NCI-H82 treated with DMSO at 0.1 percent for 48 hours (cell line): Measurements from ENCODE around the gene DIP2C.
"Not testable (repeated sequence)": the region's sequence is repeated elsewhere in the genome, so short reads cannot be mapped to it uniquely, and the experiment has no call there.

Experiments
- DNase-seq: peaks from one replicate; lab custom pipeline; 2025; ENCODE audit not compliant: unreplicated experiment; lab: John Stamatoyannopoulos, UW

Gene DIP2C

DNA sequence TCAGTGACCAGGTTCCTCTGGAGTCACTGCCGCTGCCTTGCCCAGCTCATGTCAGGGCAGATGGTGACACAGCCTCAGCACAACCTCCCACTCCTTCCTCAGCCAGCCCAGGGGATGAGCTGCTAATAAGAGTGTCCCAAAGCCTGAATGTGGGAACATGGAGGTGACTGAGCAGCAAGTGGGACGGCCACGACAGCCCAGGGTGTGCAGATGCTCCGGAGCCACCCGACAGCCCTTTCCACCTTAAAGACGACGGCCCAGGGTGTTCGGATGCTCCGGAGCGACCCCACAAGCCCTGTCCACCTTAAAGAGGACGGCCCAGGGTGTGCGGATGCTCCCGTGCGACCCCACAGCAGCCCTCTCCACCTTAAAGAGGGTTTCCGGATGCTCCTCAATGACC lies 89.2 kb downstream of the DIP2C start:
- DNase-seq: no peak

DNA sequence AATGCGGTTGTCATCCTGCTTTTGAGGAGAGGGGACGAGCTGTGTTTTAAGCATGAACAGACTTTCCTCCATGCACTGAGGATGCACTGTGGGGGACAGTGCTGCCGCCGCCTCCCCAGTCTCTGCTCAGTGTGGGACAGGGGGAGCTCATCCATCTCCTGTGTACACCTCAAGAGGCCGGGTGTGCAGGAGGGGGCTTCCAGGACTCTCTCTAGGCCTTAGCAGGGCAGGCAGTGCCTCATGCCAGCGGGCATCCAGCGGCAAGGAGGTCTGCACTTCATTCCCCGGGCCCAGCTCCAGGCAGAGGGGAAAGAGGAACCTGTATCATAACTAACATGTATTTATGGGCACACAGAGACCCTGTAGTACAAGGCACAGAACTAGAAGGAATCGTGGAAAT lies 89.7 kb downstream of the DIP2C start:
- DNase-seq: no peak

DNA sequence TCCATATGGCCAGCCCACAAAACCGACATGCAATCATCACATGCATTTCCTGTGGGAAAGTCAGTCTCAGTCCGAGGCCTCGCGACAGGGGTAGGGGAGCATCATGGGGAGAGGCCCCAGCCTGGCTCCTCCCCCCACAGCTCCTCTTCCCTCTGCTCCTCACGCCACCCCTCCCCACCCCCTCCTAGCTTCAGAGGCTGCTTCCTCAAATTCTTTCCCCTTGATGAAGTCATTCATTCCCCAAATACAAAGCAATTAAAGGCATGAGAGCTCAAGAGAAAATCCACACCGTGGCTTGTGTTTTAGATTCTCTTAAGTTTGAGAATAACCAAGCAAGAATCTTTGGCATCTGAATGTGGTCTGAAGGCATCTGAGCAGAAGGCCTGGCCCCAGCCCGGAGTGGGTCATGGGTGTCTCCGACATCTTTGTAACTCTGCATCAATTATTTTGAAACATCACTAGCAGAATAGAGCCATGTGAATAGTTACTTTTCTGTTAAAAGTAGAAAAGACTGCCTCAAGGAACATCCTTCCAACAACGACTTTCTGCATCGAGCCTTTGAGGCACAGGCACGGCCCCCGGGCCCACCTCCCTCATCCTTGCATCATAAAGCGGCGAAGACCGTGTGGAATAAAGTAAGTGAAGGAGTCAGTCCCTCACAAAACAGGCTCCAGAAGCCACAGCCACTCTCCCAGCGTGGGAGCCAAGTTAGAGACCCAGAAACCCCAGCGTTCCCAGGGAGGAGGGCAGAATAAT lies 90.9 kb downstream of the DIP2C start:
- no peak for DNase-seq

- no peak for DNase-seq
Observed at GRCh38 chr10:597976-598375, 91.5 kb downstream of the DIP2C start.

DNA sequence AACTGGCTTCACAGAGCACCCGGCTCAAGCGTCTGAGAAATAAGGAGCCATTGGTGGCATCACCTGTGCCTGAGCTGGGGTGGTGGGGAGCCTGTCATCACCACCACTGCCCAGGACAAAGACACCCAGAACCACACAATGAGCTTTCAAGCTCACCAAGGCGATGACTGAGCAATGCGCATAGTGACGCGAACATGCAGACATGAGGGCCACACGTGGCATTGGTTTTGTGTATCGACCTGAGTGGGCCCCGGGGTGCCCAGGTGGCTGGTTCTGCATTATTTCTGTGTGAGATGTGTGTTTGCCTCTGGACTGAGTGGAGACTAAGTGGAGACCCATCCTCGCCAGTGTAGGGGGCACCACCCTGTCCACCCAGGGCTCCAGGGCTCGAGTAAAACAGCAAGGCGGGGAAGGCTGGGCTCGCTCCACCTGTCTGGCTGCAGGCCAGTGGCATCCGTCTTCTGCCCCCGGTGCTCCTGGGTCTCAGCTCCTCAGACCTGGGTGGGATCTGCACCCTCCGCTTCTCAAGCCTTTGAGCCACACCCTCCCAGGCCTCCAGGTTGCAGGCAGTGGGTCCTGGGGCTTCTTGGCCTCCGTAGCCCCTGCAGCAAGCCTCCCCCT lies 92.6 kb downstream of the DIP2C start:
- DNase-seq: no peak

GRCh38 chr10:596131-596530 lies 93.3 kb downstream of the DIP2C start:
- DNase-seq: not testable (repeated sequence)

DNA sequence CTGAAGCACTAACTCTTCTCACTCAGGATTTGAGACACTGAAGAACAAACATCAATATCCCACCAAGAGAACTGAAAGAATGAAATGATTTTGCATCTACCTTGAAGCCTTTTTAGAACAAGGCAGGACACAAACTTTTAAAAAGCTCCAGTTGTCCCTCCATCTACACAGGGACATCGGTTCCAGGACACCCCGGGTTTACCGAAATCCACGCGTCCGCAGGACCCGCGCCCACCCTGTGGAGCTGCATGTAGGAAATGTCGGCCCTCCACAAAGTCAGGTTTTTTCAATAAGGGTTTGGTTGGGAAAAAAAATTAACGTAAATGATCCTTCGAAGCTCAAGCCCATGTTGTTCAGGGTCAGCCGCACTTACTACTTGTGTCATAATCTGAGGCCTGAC lies 94.0 kb downstream of the DIP2C start:
- DNase-seq: no peak

DNA sequence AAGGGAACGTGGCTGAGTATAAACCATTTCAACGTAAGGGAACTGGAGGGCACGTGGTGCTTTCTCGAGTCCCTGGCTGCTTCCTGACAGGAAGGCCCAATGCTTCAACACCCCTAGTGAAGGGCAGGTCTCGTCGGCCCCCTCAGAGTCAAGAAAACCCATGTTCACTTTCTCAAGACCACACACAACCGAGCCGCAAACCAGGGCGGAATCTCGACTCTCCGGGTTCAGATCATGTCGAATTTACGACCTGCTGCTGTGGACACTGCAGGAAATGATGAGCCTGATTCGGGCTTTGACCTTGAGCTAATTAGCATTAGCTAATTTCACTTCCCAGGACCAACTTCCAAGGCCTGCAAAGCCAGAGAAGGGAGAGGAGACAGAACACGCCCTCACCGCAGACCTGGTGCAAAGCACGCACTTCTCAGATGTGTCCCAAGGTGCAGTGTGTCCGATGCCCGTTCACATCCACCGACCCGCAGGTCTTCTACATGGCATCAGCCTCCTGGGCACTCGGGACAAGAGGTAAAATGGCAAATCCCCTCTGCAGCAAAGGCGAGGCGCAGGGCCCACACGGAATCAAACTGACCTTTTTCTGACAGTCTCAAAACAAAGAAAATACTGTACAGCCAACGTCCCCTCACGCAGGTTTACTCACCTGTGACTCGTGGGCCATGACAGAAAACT lies 94.7 kb downstream of the DIP2C start:
- no peak for DNase-seq

DNA sequence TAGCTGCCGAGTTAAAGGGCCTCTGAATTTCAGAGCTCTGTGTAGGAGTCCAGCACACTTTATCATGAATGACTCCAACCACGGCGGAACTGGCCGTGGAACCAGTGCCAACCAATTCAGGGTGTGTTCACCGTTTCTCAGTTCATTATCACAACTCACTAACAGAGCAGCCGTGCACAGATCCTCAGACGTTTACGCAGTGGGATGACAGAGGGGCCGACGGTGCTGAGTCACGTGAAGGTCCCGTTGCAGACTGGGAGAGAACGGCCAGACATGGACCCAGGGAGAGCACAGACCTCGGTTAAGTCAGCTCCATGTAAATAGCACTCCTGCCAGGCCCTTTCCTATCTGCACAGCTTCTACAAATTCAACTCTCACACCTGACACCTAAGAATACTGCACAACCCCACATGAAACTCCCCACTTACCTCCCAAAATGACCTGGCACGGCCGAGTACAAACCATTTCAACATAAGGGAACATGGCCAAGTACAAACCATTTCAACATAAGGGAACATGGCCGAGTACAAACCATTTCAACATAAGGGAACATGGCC lies 95.5 kb downstream of the DIP2C start:
- DNase-seq: no peak

DNA sequence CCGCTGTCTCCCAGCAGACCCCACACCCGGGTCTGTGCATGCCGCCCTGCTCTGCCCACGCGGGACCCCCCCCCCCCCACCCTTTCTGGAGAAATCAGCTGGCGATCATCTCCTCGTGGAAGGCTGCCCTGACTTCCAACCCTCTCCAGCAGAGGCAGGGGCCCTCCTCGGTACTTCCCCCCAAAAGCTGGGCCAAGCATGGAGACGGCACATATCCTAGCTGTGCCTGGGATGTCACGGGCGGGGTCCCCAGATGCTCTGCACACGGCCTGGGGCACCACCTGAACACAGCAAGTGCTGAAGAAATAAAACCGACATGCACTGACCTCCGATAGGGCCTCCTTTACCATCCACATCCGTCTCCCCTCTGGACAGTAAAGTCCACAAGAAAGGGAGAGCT lies 96.0 kb downstream of the DIP2C start:
- no peak for DNase-seq

GRCh38 chr10:593016-593415 lies 96.5 kb downstream of the DIP2C start:
- DNase-seq: no peak

DNA sequence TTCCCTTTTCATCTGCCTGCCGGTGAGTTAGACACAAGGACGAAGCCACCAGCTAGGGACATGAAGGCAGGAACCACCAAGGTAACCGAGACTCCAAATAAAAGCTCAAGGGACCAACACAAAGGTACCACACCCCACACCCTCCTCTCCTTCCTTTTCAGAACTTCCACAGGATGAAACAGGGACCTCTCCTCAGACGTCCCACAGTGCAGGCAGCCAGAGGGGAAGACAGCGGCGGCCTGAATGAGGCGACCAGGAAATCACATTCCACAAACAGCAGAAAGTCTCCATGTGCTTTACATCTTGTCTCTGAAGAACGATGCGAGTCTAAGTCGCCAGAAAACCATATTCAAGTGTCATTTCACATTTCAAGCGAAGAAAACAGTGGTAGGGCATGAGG lies 97.8 kb downstream of the DIP2C start:
- no peak for DNase-seq

GRCh38 chr10:590721-591120 lies 98.7 kb downstream of the DIP2C start:
- DNase-seq: no peak

DNA sequence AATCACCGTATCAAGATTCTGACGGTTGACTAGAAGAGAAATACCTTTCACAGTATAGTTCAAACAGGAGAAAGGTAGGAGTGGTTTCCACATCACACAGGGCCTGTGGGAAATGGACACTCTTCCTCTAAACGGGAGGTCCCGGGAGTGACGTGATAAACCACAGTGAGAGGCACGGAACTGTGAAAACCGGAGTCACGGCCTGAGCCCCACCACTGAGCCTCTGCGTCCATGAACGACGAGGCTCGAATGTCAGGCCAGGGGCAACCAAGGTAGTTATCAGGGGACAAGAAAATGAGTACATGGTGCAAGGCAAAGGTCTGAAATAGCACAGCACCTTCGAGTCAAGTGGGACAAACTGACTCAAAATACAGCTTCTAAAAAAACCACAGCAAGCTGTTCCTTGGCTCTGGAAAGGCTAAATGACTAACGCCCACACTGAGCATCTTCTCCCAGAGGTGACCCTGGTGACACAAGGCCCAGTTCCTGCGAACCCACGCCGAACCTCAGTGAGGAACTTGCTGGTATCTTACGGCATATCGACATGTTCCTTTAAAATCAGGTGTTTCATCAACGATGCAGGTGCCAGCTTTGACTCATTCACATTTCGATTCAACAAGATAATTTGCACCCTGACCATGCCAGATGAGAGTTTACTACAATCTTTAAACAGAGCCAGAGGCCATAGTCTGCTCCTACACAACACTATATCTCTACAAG lies 99.3 kb downstream of the DIP2C start:
- DNase-seq: no peak

- no peak for DNase-seq
Observed at GRCh38 chr10:588246-589165, 101.0 kb downstream of the DIP2C start.

DNA sequence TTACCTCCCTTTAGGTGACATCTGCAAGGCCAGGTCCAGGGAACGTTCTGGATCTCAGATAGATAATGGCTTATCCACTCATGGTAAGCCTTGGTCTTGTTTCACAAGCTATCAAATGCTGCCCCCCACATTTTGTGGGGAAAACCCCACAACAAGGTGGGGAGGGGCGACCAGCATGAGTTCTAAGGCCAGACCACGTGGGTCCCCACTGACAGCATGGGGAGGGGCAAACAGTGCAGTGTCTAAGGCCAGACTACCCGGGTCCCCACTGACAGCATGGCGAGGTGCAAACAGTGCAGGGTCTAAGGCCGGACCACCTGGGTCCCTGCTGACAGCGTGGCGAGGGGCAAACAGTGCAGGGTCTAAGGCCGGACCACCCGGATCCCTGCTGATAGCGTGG lies 102.8 kb downstream of the DIP2C start:
- DNase-seq: no peak

- no peak for DNase-seq
Observed at GRCh38 chr10:586151-586550, 103.3 kb downstream of the DIP2C start.

DNA sequence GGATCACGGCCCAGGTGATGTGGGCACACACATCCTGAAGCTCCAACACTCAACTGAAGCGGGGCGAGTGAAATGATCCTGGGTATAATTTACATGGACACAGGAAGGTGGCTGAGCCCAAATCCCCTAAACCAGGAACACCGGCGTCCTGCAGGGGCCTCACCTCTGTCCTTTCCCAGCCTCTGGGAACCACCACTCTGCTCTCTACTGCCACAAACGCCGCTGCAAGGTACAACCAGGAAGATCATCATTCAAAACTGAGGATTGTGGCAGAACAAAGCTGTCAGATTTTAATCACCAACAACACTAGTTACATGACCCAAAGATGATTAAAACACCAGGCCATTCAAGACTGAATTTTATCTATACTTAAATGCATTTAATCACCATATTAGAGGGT lies 104.0 kb downstream of the DIP2C start:
- DNase-seq: no peak

- DNase-seq: not testable (repeated sequence)
Observed at GRCh38 chr10:584497-585290, 104.8 kb downstream of the DIP2C start.

GRCh38 chr10:583433-583832 lies 106.0 kb downstream of the DIP2C start:
- no peak for DNase-seq
